Osteoblast (primary cell): ENCODE results near the gene PSMD2. TPM values are rescaled to one million over a fixed set of nuclear protein-coding genes. Genes with fewer than 3 reads are reported as not detected.
A peak's percentile ranks its signal among the peaks of the same experiment; 100 is the strongest.

Source experiments
- DNase-seq: peaks from one replicate; pipeline ENCODE4 v3.0.0; 2011; ENCODE audit warnings: low spot score, mixed read lengths; ENCODE audit not compliant: insufficient read length; ENCODE audit errors: missing footprints
- H2AFZ ChIP-seq: 2 replicates; pipeline ENCODE4 v1.6.0; 2011; ENCODE audit warnings: mild to moderate bottlenecking, low read length
- H3K27ac ChIP-seq: 2 replicates; pipeline ENCODE4 v1.5.1; 2011; ENCODE audit warnings: mild to moderate bottlenecking, low read depth, low read length, moderate library complexity
- H3K27me3 ChIP-seq: 2 replicates; pipeline ENCODE4 v1.6.0; 2012; ENCODE audit warnings: mild to moderate bottlenecking, control low read depth, inconsistent platforms, low read length, moderate library complexity; ENCODE audit not compliant: insufficient read depth
- H3K36me3 ChIP-seq: 2 replicates; pipeline ENCODE4 v1.5.1; 2011; ENCODE audit warnings: mild to moderate bottlenecking, low read length, control low read depth, moderate library complexity; ENCODE audit not compliant: insufficient read depth
- H3K4me1 ChIP-seq: 2 replicates; pipeline ENCODE4 v1.5.1; 2011; ENCODE audit warnings: mild to moderate bottlenecking, low read length, control low read depth, moderate library complexity; ENCODE audit not compliant: insufficient read depth
- H3K4me2 ChIP-seq: 2 replicates; pipeline ENCODE4 v1.6.0; 2011; ENCODE audit warnings: mild to moderate bottlenecking, low read length; ENCODE audit not compliant: insufficient read depth
- H3K4me3 ChIP-seq: fragments of 200-600 bp; sonication (generic); 3 replicates; pipeline ENCODE4 v1.5.1; 2012; ENCODE audit warnings: mild to moderate bottlenecking, low read length, inconsistent platforms; ENCODE audit not compliant: insufficient read depth
- H3K79me2 ChIP-seq: 2 replicates; pipeline ENCODE4 v1.6.0; 2012; ENCODE audit warnings: mild to moderate bottlenecking, low read length, control low read depth, inconsistent platforms; ENCODE audit not compliant: insufficient read depth
- H3K9me3 ChIP-seq: 2 replicates; pipeline ENCODE4 v1.5.1; 2011; ENCODE audit warnings: low read depth, low read length, control low read depth
- H4K20me1 ChIP-seq: 2 replicates; pipeline ENCODE4 v1.6.0; 2012; ENCODE audit warnings: mild to moderate bottlenecking, low read length, control low read depth; ENCODE audit not compliant: insufficient read depth
- CTCF ChIP-seq: IDR thresholded peaks from 2 replicates; pipeline ENCODE4 v1.5.1; 2011; ENCODE audit warnings: mild to moderate bottlenecking, low read depth, low read length, moderate library complexity; ENCODE audit errors: extremely low read depth
- total RNA-seq: library from RNA; depleted of rRNA; stranded (reverse); fragments of >200 nt; gene quantifications from 2 replicates; pipeline ENCODE4 v1.2.3, GENCODE V29; 2012

Gene PSMD2
- total RNA-seq, 1 donor, result 301 TPM

GRCh38 chr3:184259878-184260723, 38.9 kb upstream of the PSMD2 start:
- no peak overlapping the region for H3K27ac ChIP-seq
- peaks cover 33% of the 10 kb centered on the region for H3K27me3 ChIP-seq
- no peak overlapping the region for H3K4me3 ChIP-seq
- no peak for TF ChIP-seq CTCF
- H2AFZ ChIP-seq, result no peak overlapping the region
- peak; percentile 98 for DNase-seq
- no peaks in the 10 kb centered on the region for H3K36me3 ChIP-seq
- H3K79me2 ChIP-seq, result no peaks in the 10 kb centered on the region
- H3K4me2 ChIP-seq, result peak overlapping the region; percentile 28
- H3K4me1 ChIP-seq, result peaks cover 3% of the 10 kb centered on the region
- H3K9me3 ChIP-seq, result no peaks in the 10 kb centered on the region
- peaks cover 25% of the 10 kb centered on the region for H4K20me1 ChIP-seq

GRCh38 chr3:184260724-184261269, 38.2 kb upstream of the PSMD2 start:
- Histone ChIP-seq H3K36me3 (no peaks in the 10 kb centered on the region), H3K4me3 (peak overlapping the region; percentile 53), H3K9me3 (no peaks in the 10 kb centered on the region), H3K79me2 (no peaks in the 10 kb centered on the region), H3K4me1 (peaks cover 3% of the 10 kb centered on the region), H3K4me2 (peak overlapping the region; percentile 48), H3K27me3 (peaks cover 35% of the 10 kb centered on the region), H3K27ac (no peak overlapping the region), H2AFZ (no peak overlapping the region), H4K20me1 (peaks cover 19% of the 10 kb centered on the region)
- peak; percentile 88 for DNase-seq
- no peak for TF ChIP-seq CTCF

- peaks cover 3% of the 10 kb centered on the region for H3K4me1 ChIP-seq
- no peaks in the 10 kb centered on the region for H3K9me3 ChIP-seq
- peaks cover 35% of the 10 kb centered on the region for H3K27me3 ChIP-seq
- H2AFZ ChIP-seq, result peak within 1 kb of the TSS; percentile 56
- peaks cover 19% of the 10 kb centered on the region for H4K20me1 ChIP-seq
- H3K27ac ChIP-seq, result no peak within 1 kb of the TSS
- DNase-seq, result peak; percentile 98
- no peaks in the 10 kb centered on the region for H3K79me2 ChIP-seq
- peak within 1 kb of the TSS; percentile 79 for H3K4me2 ChIP-seq
- no peaks in the 10 kb centered on the region for H3K36me3 ChIP-seq
- TF ChIP-seq CTCF, result no peak
- peak within 1 kb of the TSS; percentile 57 for H3K4me3 ChIP-seq
Measured at GRCh38 chr3:184261270-184261853, 37.7 kb upstream of the PSMD2 start, which contains the start of gene CAMK2N2. Gene CAMK2N2, minus strand, starts transcription at chr3:184261553. Its CDS starts 268 bp downstream, at chr3:184261285.
